Vein endothelial cell (primary cell): ENCODE results near the gene FALEC. TPM values are rescaled to one million over a fixed set of nuclear protein-coding genes. Genes with fewer than 3 reads are reported as not detected.

Source experiments
- small RNA-seq: library from RNA; depleted of rRNA; stranded (forward); fragments of <200 nt; gene quantifications from one replicate; pipeline ENCODE3, GENCODE V24; 2012
- total RNA-seq: library from RNA; depleted of rRNA; stranded (reverse); fragments of >200 nt; gene quantifications from 2 replicates; pipeline ENCODE4 v1.2.3, GENCODE V29; 2012

Gene FALEC
- not detected in 2 replicates for total RNA-seq

GRCh38 chr1:150515328-150516049 lies at the start of gene FALEC:
Gene FALEC (plus strand): TSS chr1:150515752.

GRCh38 chr1:150486966-150487762 lies 28.4 kb upstream of the FALEC start, which contains the start of gene TARS2:
Gene TARS2 (plus strand): TSS chr1:150487419. CDS start chr1:150487451, 32 bp downstream.

GRCh38 chr1:150507912-150508864 lies 7.4 kb upstream of the FALEC start, which contains the start of gene ECM1:
Gene ECM1 (plus strand): TSS chr1:150508109. CDS start chr1:150508210, 101 bp downstream.

GRCh38 chr1:150548632-150549495 lies 33.3 kb downstream of the FALEC start, which contains the start of gene ADAMTSL4:
Gene ADAMTSL4 (plus strand): TSS chr1:150549408. CDS start chr1:150552289, 2,881 bp downstream.

GRCh38 chr1:150579110-150579944 lies 63.8 kb downstream of the FALEC start, which contains the start of gene MCL1:
Gene MCL1 (minus strand): TSS chr1:150579610. CDS start chr1:150579530, 80 bp downstream.

Small RNAs within 50 kb of the gene (small RNA-seq; reads per million reads assigned to genes)
- gene MIR4257, result not detected
- not detected for gene RN7SL473P
- not detected for gene RN7SL600P

Other genes starting within 250 kb of the FALEC start
- 175 and 177 TPM in 2 replicates for gene APH1A, start 246.7 kb upstream of the FALEC start, total RNA-seq
- 9.3 and 9.8 TPM in 2 replicates for gene C1orf54, start 243.0 kb upstream of the FALEC start, total RNA-seq
- 1.8 and 2.6 TPM in 2 replicates for gene CIART, start 233.2 kb upstream of the FALEC start, total RNA-seq
- gene MRPS21, start 221.9 kb upstream of the FALEC start, total RNA-seq, result 31.0 and 33.1 TPM in 2 replicates
- 36.9 and 60.5 TPM in 2 replicates for gene PRPF3, start 194.2 kb upstream of the FALEC start, total RNA-seq
- gene RPRD2, start 151.6 kb upstream of the FALEC start, total RNA-seq, result 14.7 and 15.0 TPM in 2 replicates
- 10.4 and 14.4 TPM in 2 replicates for gene TARS2, start 28.3 kb upstream of the FALEC start, total RNA-seq
- gene ECM1, start 7.6 kb upstream of the FALEC start, total RNA-seq, result 0.65 and 1.1 TPM in 2 replicates
- 0.38 and 0.65 TPM in 2 replicates for gene ADAMTSL4, start 33.7 kb downstream of the FALEC start, total RNA-seq
- gene MCL1, start 63.9 kb downstream of the FALEC start, total RNA-seq, result 179 and 180 TPM in 2 replicates
- 93.7 and 103 TPM in 2 replicates for gene ENSA, start 113.9 kb downstream of the FALEC start, total RNA-seq
- gene GOLPH3L, start 181.4 kb downstream of the FALEC start, total RNA-seq, result 24.2 and 29.9 TPM in 2 replicates
- 0.10 and 0.33 TPM in 2 replicates for gene HORMAD1, start 205.1 kb downstream of the FALEC start, total RNA-seq